ENCODE data around the gene CCDC167. TPM values are rescaled to one million over a fixed set of nuclear protein-coding genes. Genes with fewer than 3 reads are reported as not detected.

Gene CCDC167
- total and polyA plus RNA-seq, 10 of the 15 experiments (the other 5 are each of a cell fraction or from before 2014, with no cell fraction given), result 74.9 to 380 (median 137) TPM

GRCh38 chr6:37540029-37540352 is 40.3 kb upstream of the CCDC167 start:
- peak; percentile 45; the same call in 1 of the 2 replicates for TF ChIP-seq SMARCA5 (IDR thresholded peaks at IDR 0.05)
- peak; percentile 31; the same call in 1 of the 2 replicates for TF ChIP-seq ZNF217 (IDR thresholded peaks at IDR 0.05)
- no peak for TF ChIP-seq ATF3 (IDR thresholded peaks at IDR 0.05; ENCODE audit: borderline replicate concordance, extremely low read depth, low read depth, low read length)
- ChIA-PET CTCF (interaction anchor here (1.8 to 12.7 kb wide), 7 partner anchors 9 to 150 kb away, joined by 3 to 590 read pairs (median 29); no protein-coding TSS in a partner anchor), RAD21 (ENCODE audit: unreplicated experiment) (interaction anchor here (3.8 to 6.2 kb wide), 3 partner anchors 17 to 150 kb away, joined by 58 to 266 read pairs (median 76); no protein-coding TSS in a partner anchor), SMC1A (ENCODE audit: uncharacterized antibody, unreplicated experiment) (interaction anchor here (1.9 to 13.3 kb wide), 8 partner anchors 9 to 151 kb away, joined by 7 to 346 read pairs (median 20); no protein-coding TSS in a partner anchor), POLR2A (interaction anchor here (2.0 to 3.6 kb wide), 4 partner anchors 8 to 24 kb away, joined by 4 to 46 read pairs (median 20); no protein-coding TSS in a partner anchor)
- BruUV-seq (replicated peaks), result no TSS peak
- Histone ChIP-seq H3K36me3 (ENCODE audit: control insufficient read depth in 2 of 2, insufficient read depth in 2 of 2, low read length in 1 of 2) (no peaks in the 10 kb centered on the region), H3K4me2 (ENCODE audit: control insufficient read depth, insufficient read depth) (no peak overlapping the region), H3K27me3 (replicated peaks in 1 of 2; ENCODE audit: control insufficient read depth in 2 of 2, insufficient read depth in 2 of 2, low read length in 1 of 2) (no peaks in the 10 kb centered on the region), H3K4me3 (no peak overlapping the region), H2AFZ (ENCODE audit: control insufficient read depth, low read depth, low read length) (no peak overlapping the region), H3K9me3 (replicated peaks; ENCODE audit: control insufficient read depth, insufficient read depth, low read length) (no peaks in the 10 kb centered on the region), H3K4me1 (ENCODE audit: control insufficient read depth, insufficient read depth, low read length) (peaks cover 4% of the 10 kb centered on the region; the same call in 1 of the 2 replicates), H4K20me1 (ENCODE audit: control insufficient read depth, insufficient read depth) (no peaks in the 10 kb centered on the region), H3K79me2 (ENCODE audit: control insufficient read depth, insufficient read depth, low read length) (no peaks in the 10 kb centered on the region), H3K9ac (ENCODE audit: control insufficient read depth, insufficient read depth, low read length) (no peak overlapping the region), H3K27ac (ENCODE audit: control insufficient read depth, insufficient read depth) (no peak overlapping the region)
- DNase-seq (ENCODE audit: low read depth, low spot score) (no peak), FAIRE-seq (no peak), ATAC-seq (no peak)
- WGBS (ENCODE audit: insufficient coverage, insufficient replicate concordance, low lambda C conversion rate, missing lambda C conversion rate), result 97% methylated on average over 4 of the region's 4 CpGs
- intact Hi-C loops (cut with micrococcal nuclease; ENCODE audit: unreplicated experiment) (no loop called here), in situ Hi-C loops (cut with MboI) (no loop called here)

- Histone ChIP-seq H3K79me2 (ENCODE audit: control insufficient read depth, insufficient read depth, low read length) (no peaks in the 10 kb centered on the region), H3K27ac (ENCODE audit: control insufficient read depth, insufficient read depth) (no peak overlapping the region), H3K4me1 (ENCODE audit: control insufficient read depth, insufficient read depth, low read length) (peaks cover under 1% of the 10 kb centered on the region; the same call in 1 of the 2 replicates), H3K27me3 (replicated peaks in 1 of 2; ENCODE audit: control insufficient read depth in 2 of 2, insufficient read depth in 2 of 2, low read length in 1 of 2) (no peaks in the 10 kb centered on the region), H3K9me3 (replicated peaks; ENCODE audit: control insufficient read depth, insufficient read depth, low read length) (no peaks in the 10 kb centered on the region), H3K36me3 (ENCODE audit: control insufficient read depth in 2 of 2, insufficient read depth in 2 of 2, low read length in 1 of 2) (no peaks in the 10 kb centered on the region), H2AFZ (ENCODE audit: control insufficient read depth, low read depth, low read length) (no peak overlapping the region), H3K4me2 (ENCODE audit: control insufficient read depth, insufficient read depth) (no peak overlapping the region), H4K20me1 (ENCODE audit: control insufficient read depth, insufficient read depth) (no peaks in the 10 kb centered on the region), H3K4me3 (no peak overlapping the region), H3K9ac (ENCODE audit: control insufficient read depth, insufficient read depth, low read length) (no peak overlapping the region)
- ChIA-PET RAD21 (ENCODE audit: unreplicated experiment) (interaction anchor here (0.5 to 6.2 kb wide), 16 partner anchors 8 to 300 kb away, joined by 3 to 266 read pairs (median 12); no protein-coding TSS in a partner anchor), POLR2A (interaction anchor here (1.0 to 3.6 kb wide), 7 partner anchors 9 to 69 kb away, joined by 3 to 46 read pairs (median 8); no protein-coding TSS in a partner anchor), SMC1A (ENCODE audit: uncharacterized antibody, unreplicated experiment) (interaction anchor here (0.6 to 13.3 kb wide), 26 partner anchors 9 to 955 kb away, joined by 3 to 346 read pairs (median 8); no protein-coding TSS in a partner anchor), CTCF (interaction anchor here (0.6 to 12.7 kb wide), 24 partner anchors 10 to 243 kb away, joined by 3 to 590 read pairs (median 8); partner anchors contain the start of gene CCDC167)
- no peak for ATAC-seq
- no TSS peak for BruUV-seq (replicated peaks)
- 83% methylated on average over 9 of the region's 9 CpGs for WGBS (ENCODE audit: insufficient coverage, insufficient replicate concordance, low lambda C conversion rate, missing lambda C conversion rate)
- FAIRE-seq, result no peak
- intact Hi-C loops (cut with micrococcal nuclease; ENCODE audit: unreplicated experiment), result loop anchor here (5.0 kb wide), 2 partner anchors 57 to 153 kb away; no protein-coding TSS in a partner anchor
- DNase-seq (ENCODE audit: low read depth, low spot score), result no peak
- in situ Hi-C loops (cut with MboI), result loop anchor here (5.0 kb wide), 1 partner anchor 153 kb away; no protein-coding TSS in a partner anchor
- TF ChIP-seq HDAC6 (IDR thresholded peaks at IDR 0.05; ENCODE audit: unreplicated experiment), result no peak
- no peak for TF ChIP-seq POLR2AphosphoS2 (IDR thresholded peaks at IDR 0.05; ENCODE audit: low read depth, low read length)
- TF ChIP-seq NFIC (IDR thresholded peaks at IDR 0.05; ENCODE audit: low read depth, low read length), result no peak
- no peak for TF ChIP-seq SPI1 (IDR thresholded peaks at IDR 0.05; ENCODE audit: borderline replicate concordance, insufficient read depth, low read depth, low read length)
- TF ChIP-seq RFX5 (IDR thresholded peaks at IDR 0.05; ENCODE audit: low read depth, low read length), result no peak
- TF ChIP-seq ZZZ3 (IDR thresholded peaks at IDR 0.05; ENCODE audit: control insufficient read depth, insufficient read length, low read depth), result no peak
- TF ChIP-seq BCL3 (IDR thresholded peaks at IDR 0.05; ENCODE audit: borderline replicate concordance, insufficient read depth, low read depth, low read length, poor library complexity, severe bottlenecking), result no peak
- no peak for TF ChIP-seq DPF2 (IDR thresholded peaks at IDR 0.05)
- TF ChIP-seq FOXM1 (IDR thresholded peaks at IDR 0.05; ENCODE audit: low read depth, low read length), result no peak
- no peak for TF ChIP-seq SUPT20H (IDR thresholded peaks at IDR 0.05; ENCODE audit: borderline replicate concordance, control insufficient read depth, low read depth, low read length)
Observed at GRCh38 chr6:37539171-37540028, 39.7 kb upstream of the CCDC167 start.
